ENCODE data around the gene LETM1. TPM values are rescaled to one million over a fixed set of nuclear protein-coding genes. Genes with fewer than 3 reads are reported as not detected.

The LETM1 gene
- polyA plus RNA-seq, 1 donor (not counting 4 experiments of a cell fraction or from before 2014, with no cell fraction given): 25.6 TPM

GRCh38 chr4:1826531-1827350 lies 29.2 kb downstream of the LETM1 start:
- TF ChIP-seq EZH2 (IDR thresholded peaks at IDR 0.05; ENCODE audit: low read length): no peak
- TF ChIP-seq, protein P1, sequence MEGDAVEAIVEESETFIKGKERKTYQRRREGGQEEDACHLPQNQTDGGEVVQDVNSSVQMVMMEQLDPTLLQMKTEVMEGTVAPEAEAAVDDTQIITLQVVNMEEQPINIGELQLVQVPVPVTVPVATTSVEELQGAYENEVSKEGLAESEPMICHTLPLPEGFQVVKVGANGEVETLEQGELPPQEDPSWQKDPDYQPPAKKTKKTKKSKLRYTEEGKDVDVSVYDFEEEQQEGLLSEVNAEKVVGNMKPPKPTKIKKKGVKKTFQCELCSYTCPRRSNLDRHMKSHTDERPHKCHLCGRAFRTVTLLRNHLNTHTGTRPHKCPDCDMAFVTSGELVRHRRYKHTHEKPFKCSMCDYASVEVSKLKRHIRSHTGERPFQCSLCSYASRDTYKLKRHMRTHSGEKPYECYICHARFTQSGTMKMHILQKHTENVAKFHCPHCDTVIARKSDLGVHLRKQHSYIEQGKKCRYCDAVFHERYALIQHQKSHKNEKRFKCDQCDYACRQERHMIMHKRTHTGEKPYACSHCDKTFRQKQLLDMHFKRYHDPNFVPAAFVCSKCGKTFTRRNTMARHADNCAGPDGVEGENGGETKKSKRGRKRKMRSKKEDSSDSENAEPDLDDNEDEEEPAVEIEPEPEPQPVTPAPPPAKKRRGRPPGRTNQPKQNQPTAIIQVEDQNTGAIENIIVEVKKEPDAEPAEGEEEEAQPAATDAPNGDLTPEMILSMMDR (optimal IDR thresholded peaks at IDR 0.05 in 1 of 3, IDR thresholded peaks at IDR 0.05 in 1 of 3, conservative IDR thresholded peaks at IDR 0.05 in 1 of 3; ENCODE audit: extremely low read depth in 1 of 3, insufficient read depth in 2 of 3, low read length in 3 of 3): no peak
- peaks cover 2% of the 10 kb centered on the region for H3K79me2 ChIP-seq (ENCODE audit: control insufficient read depth, insufficient read depth, low read length)
- FAIRE-seq (no peak), DNase-seq (ENCODE audit: low read depth, low spot score) (no peak)
- peaks cover 35 to 41% of the 10 kb centered on the region in 2 experiments for H3K36me3 ChIP-seq (ENCODE audit: control insufficient read depth in 2 of 2, extremely low read depth in 1 of 2, insufficient read depth in 2 of 2, low read length in 2 of 2)
- H3K4me3 ChIP-seq (ENCODE audit: control insufficient read depth in 2 of 3, extremely low read depth in 1 of 3, insufficient read depth in 2 of 3, low read depth in 1 of 3, low read length in 3 of 3): no peak overlapping the region
- no peak overlapping the region for H3K4me2 ChIP-seq (ENCODE audit: control insufficient read depth, extremely low read depth, insufficient read depth, low read depth, low read length)
- no peaks in the 10 kb centered on the region for H3K9me1 ChIP-seq (ENCODE audit: control insufficient read depth, extremely low read depth, insufficient read depth, low read length)
- no peak overlapping the region for H3K9ac ChIP-seq (ENCODE audit: control insufficient read depth, extremely low read depth, insufficient read depth, low read length)
- H3K27me3 ChIP-seq (ENCODE audit: control insufficient read depth, extremely low read depth, insufficient read depth, low read length): no peaks in the 10 kb centered on the region
- dilution Hi-C loops (cut with MboI; ENCODE audit: extremely low pct_ligation_motif_present, low sequenced_read_pairs): no loop called here
- H4K20me1 ChIP-seq (ENCODE audit: control insufficient read depth, extremely low read depth, insufficient read depth, low read length): no peaks in the 10 kb centered on the region
- H3K4me1 ChIP-seq (ENCODE audit: control insufficient read depth, extremely low read depth, insufficient read depth, low read length): no peaks in the 10 kb centered on the region
- no peaks in the 10 kb centered on the region for H3K9me3 ChIP-seq (ENCODE audit: control insufficient read depth, low read depth, low read length)
- H3K27ac ChIP-seq (ENCODE audit: control insufficient read depth, insufficient read depth, low read length): no peak overlapping the region
- H2AFZ ChIP-seq (ENCODE audit: control insufficient read depth, low read length): no peak overlapping the region

GRCh38 chr4:1825326-1825725 lies 30.6 kb downstream of the LETM1 start:
- dilution Hi-C loops (cut with MboI; ENCODE audit: extremely low pct_ligation_motif_present, low sequenced_read_pairs): no loop called here
- Histone ChIP-seq H3K9me1 (ENCODE audit: control insufficient read depth, extremely low read depth, insufficient read depth, low read length) (no peaks in the 10 kb centered on the region), H3K36me3 (ENCODE audit: control insufficient read depth in 2 of 2, extremely low read depth in 1 of 2, insufficient read depth in 2 of 2, low read length in 2 of 2) (peaks cover 34 to 36% of the 10 kb centered on the region in 2 experiments), H3K27ac (ENCODE audit: control insufficient read depth, insufficient read depth, low read length) (no peak overlapping the region), H4K20me1 (ENCODE audit: control insufficient read depth, extremely low read depth, insufficient read depth, low read length) (no peaks in the 10 kb centered on the region), H3K9ac (ENCODE audit: control insufficient read depth, extremely low read depth, insufficient read depth, low read length) (no peak overlapping the region), H3K79me2 (ENCODE audit: control insufficient read depth, insufficient read depth, low read length) (peaks cover 2% of the 10 kb centered on the region), H3K27me3 (ENCODE audit: control insufficient read depth, extremely low read depth, insufficient read depth, low read length) (no peaks in the 10 kb centered on the region), H3K4me2 (ENCODE audit: control insufficient read depth, extremely low read depth, insufficient read depth, low read depth, low read length) (no peak overlapping the region), H3K4me1 (ENCODE audit: control insufficient read depth, extremely low read depth, insufficient read depth, low read length) (no peaks in the 10 kb centered on the region), H3K9me3 (ENCODE audit: control insufficient read depth, low read depth, low read length) (no peaks in the 10 kb centered on the region), H2AFZ (ENCODE audit: control insufficient read depth, low read length) (no peak overlapping the region), H3K4me3 (ENCODE audit: control insufficient read depth in 2 of 3, extremely low read depth in 1 of 3, insufficient read depth in 2 of 3, low read depth in 1 of 3, low read length in 3 of 3) (no peak overlapping the region)
- FAIRE-seq: no peak
- DNase-seq (ENCODE audit: low read depth, low spot score): no peak
- no peak for TF ChIP-seq EZH2 (IDR thresholded peaks at IDR 0.05; ENCODE audit: low read length)
- TF ChIP-seq, protein P1 (optimal IDR thresholded peaks at IDR 0.05 in 1 of 3, IDR thresholded peaks at IDR 0.05 in 1 of 3, conservative IDR thresholded peaks at IDR 0.05 in 1 of 3; ENCODE audit: extremely low read depth in 1 of 3, insufficient read depth in 2 of 3, low read length in 3 of 3): no peak

Measured in keratinocyte (primary cell).